HCT116 (cell line): ENCODE results near the gene RAET1E. TPM values are rescaled to one million over a fixed set of nuclear protein-coding genes. Genes with fewer than 3 reads are reported as not detected.

Source experiments
- ATAC-seq: fragments of 200-7000 bp; cut with Tn5 transposase; 2 replicates; pipeline ENCODE4 v1.9.1; 2020; ENCODE audit warnings: mild to moderate bottlenecking, moderate library complexity
- BruUV-seq: library from RNA; stranded (reverse); fragments of 400-500 nt; replicated peaks from 2 replicates; lab custom pipeline; 2021; lab: Mats Ljungman, UMichigan
- CTCF ChIA-PET: fragments of 300-600 bp; sonication (Branson Sonifier 250); formaldehyde crosslinking; loops from one replicate; lab custom pipeline; 2021; ENCODE audit warnings: antibody characterized with exemption; lab: Charles Lee
- POLR2A ChIA-PET: fragments of 300-600, 350-600 bp; sonication (Branson Sonifier 250); formaldehyde crosslinking; loops from one replicate; lab custom pipeline; 2021; ENCODE audit warnings: antibody characterized with exemption; lab: Charles Lee
- RAD21 ChIA-PET, 2 experiments: fragments of 300-600 bp; sonication (Branson Sonifier 250); formaldehyde crosslinking; loops; one replicate each; lab custom pipeline; 2023; ENCODE audit warnings: low total read pairs in 2 of 2; ENCODE audit not compliant: uncharacterized antibody in 2 of 2, unreplicated experiment in 2 of 2, low non-redundant PET in 1 of 2; lab: Charles Lee
- DNase-seq: peaks from one replicate; pipeline ENCODE4 v3.0.0-alpha.2; 2010; ENCODE audit warnings: low read depth, low spot score
- H2AFZ ChIP-seq: fragments of 200-600 bp; shearing (Covaris generic), sonication (generic); 2 replicates; pipeline ENCODE4 v1.6.1; 2017; ENCODE audit warnings: low read depth, mixed run types, mixed read lengths, antibody characterized with exemption, low read length; ENCODE audit not compliant: poor library complexity, severe bottlenecking
- H3K27ac ChIP-seq: 2 replicates; pipeline ENCODE4 v1.5.1; 2012; ENCODE audit warnings: low read depth, low read length
- H3K27me3 ChIP-seq: fragments of 200-600 bp; sonication (generic); 2 replicates; pipeline ENCODE4 v1.6.1; 2016; ENCODE audit warnings: mixed run types, low read length, mixed read lengths; ENCODE audit not compliant: insufficient read depth
- H3K36me3 ChIP-seq, 2 experiments: fragments of 200-500 bp in 1 of 2; fragments of 200-600 bp in 1 of 2; sonication (Bioruptor generic) in 1 of 2; sonication (generic) in 1 of 2; 2 replicates each; pipeline versions ENCODE4 v1.5.1 to v1.6.1; 2014 to 2016; ENCODE audit warnings: low read length in 2 of 2, inconsistent platforms in 1 of 2, mixed read lengths in 1 of 2, mixed run types in 1 of 2; ENCODE audit not compliant: insufficient read depth in 2 of 2, control insufficient read depth in 1 of 2
- H3K4me1 ChIP-seq, 2 experiments: fragments of 200-600 bp in 1 of 2; sonication (generic) in 1 of 2; 2 replicates each; pipeline versions ENCODE4 v1.5.1 to v1.6.1; 2012 to 2017; ENCODE audit warnings: low read length in 2 of 2, inconsistent platforms in 1 of 2, mild to moderate bottlenecking in 1 of 2, mixed read lengths in 1 of 2, mixed run types in 1 of 2, moderate library complexity in 1 of 2; ENCODE audit not compliant: insufficient read depth in 2 of 2, control insufficient read depth in 1 of 2
- H3K4me2 ChIP-seq: fragments of 200-600 bp; sonication (generic); 2 replicates; pipeline ENCODE4 v1.6.1; 2017; ENCODE audit warnings: mixed run types, low read length, mixed read lengths
- H3K4me3 ChIP-seq, 2 experiments: fragments of 200-600 bp in 1 of 2; sonication (generic) in 1 of 2; replicated peaks in 1 of 2; 2 replicates each; pipeline ENCODE4 v1.5.1; 2011 to 2016; ENCODE audit warnings: low read length in 2 of 2, control low read depth in 1 of 2, low read depth in 1 of 2, mild to moderate bottlenecking in 1 of 2, mixed read lengths in 1 of 2, mixed run types in 1 of 2
- H3K79me2 ChIP-seq: fragments of 200-600 bp; sonication (generic); 2 replicates; pipeline ENCODE4 v1.6.1; 2017; ENCODE audit warnings: mild to moderate bottlenecking, mixed run types, low read length, moderate library complexity, mixed read lengths; ENCODE audit not compliant: insufficient read depth
- H3K9ac ChIP-seq: fragments of 200-600 bp; sonication (generic); 2 replicates; pipeline ENCODE4 v1.6.1; 2016; ENCODE audit warnings: low read length, mixed read lengths
- H3K9me2 ChIP-seq: fragments of 200-600 bp; sonication (generic), shearing (Covaris generic); 2 replicates; pipeline ENCODE4 v1.6.1; 2017; ENCODE audit warnings: mixed run types, mild to moderate bottlenecking, moderate library complexity; ENCODE audit not compliant: insufficient read depth
- H3K9me3 ChIP-seq, 2 experiments: fragments of 200-500 bp in 1 of 2; fragments of 200-600 bp in 1 of 2; sonication (Bioruptor generic) in 1 of 2; sonication (generic) in 1 of 2; 2 replicates each; pipeline ENCODE4 v1.6.1; 2014 to 2017; ENCODE audit warnings: low read length in 2 of 2, mixed read lengths in 2 of 2, inconsistent platforms in 1 of 2, low read depth in 1 of 2, mild to moderate bottlenecking in 1 of 2, mixed run types in 1 of 2, moderate library complexity in 1 of 2; ENCODE audit not compliant: control insufficient read depth in 1 of 2, insufficient read depth in 1 of 2
- H4K20me1 ChIP-seq: fragments of 200-600 bp; sonication (generic), shearing (Covaris generic); 2 replicates; pipeline ENCODE4 v1.6.1; 2017; ENCODE audit warnings: mixed run types, mild to moderate bottlenecking, moderate library complexity; ENCODE audit not compliant: insufficient read depth
- EGR1 ChIP-seq: IDR thresholded peaks from 2 replicates; pipeline ENCODE4 v1.6.1; 2012; ENCODE audit warnings: low read depth
- ELF1 ChIP-seq: IDR thresholded peaks from 2 replicates; pipeline ENCODE4 v1.6.1; 2012; ENCODE audit warnings: low read depth, borderline replicate concordance
- EZH2 ChIP-seq: fragments of 200-600 bp; sonication (generic); IDR thresholded peaks from 2 replicates; pipeline ENCODE4 v1.6.1; 2017; ENCODE audit warnings: antibody characterized with exemption, mixed run types
- EZH2phosphoT487 ChIP-seq: fragments of 200-600 bp; IDR thresholded peaks from 2 replicates; pipeline ENCODE4 v1.6.1; 2018; ENCODE audit warnings: antibody characterized with exemption, borderline replicate concordance
- FOSL1 ChIP-seq: IDR thresholded peaks from 2 replicates; pipeline ENCODE4 v1.6.1; 2012; ENCODE audit warnings: low read depth
- RAD21 ChIP-seq: IDR thresholded peaks from 2 replicates; pipeline ENCODE4 v1.6.1; 2012; ENCODE audit warnings: low read depth, mild to moderate bottlenecking
- REST ChIP-seq: IDR thresholded peaks from 2 replicates; pipeline ENCODE4 v1.6.1; 2012; ENCODE audit warnings: low read depth
- SP1 ChIP-seq: IDR thresholded peaks from 2 replicates; pipeline ENCODE4 v1.6.1; 2012; ENCODE audit warnings: low read depth
- SRF ChIP-seq: IDR thresholded peaks from 2 replicates; pipeline ENCODE4 v1.6.1; 2012; ENCODE audit warnings: low read depth
- YY1 ChIP-seq: IDR thresholded peaks from 2 replicates; pipeline ENCODE4 v1.6.1; 2011; ENCODE audit warnings: low read length, low read depth, moderate library complexity, mild to moderate bottlenecking; ENCODE audit not compliant: insufficient replicate concordance; ENCODE audit errors: extremely low read depth
- ZNF274 ChIP-seq: fragments of 200-500 bp; sonication (Bioruptor generic); IDR thresholded peaks from 2 replicates; pipeline ENCODE4 v1.6.1; 2014; ENCODE audit warnings: mild to moderate bottlenecking, low read depth, low read length, inconsistent platforms
- intact Hi-C: fragments of 100-400 bp; cut with micrococcal nuclease; formaldehyde crosslinking; loops from 2 replicates; pipeline ENCODE4 v1.10.0; 2022
- total RNA-seq: library from RNA; stranded (reverse); gene quantifications from one replicate; pipeline ENCODE4 v1.2.1, GENCODE V29; 2021; ENCODE audit not compliant: unreplicated experiment
- TF ChIP-seq, protein P1 (sequence below), 3 experiments: fragments of 200-600 bp in 1 of 3; sonication (generic) in 1 of 3; IDR thresholded peaks in 2 of 3; conservative IDR thresholded peaks in 1 of 3; 2 replicates each; pipeline ENCODE4 v1.5.1; 2012 to 2017; ENCODE audit warnings: low read depth in 2 of 3, low read length in 2 of 3, antibody characterized with exemption in 1 of 3, borderline replicate concordance in 1 of 3, control low read depth in 1 of 3, mild to moderate bottlenecking in 1 of 3, mixed read lengths in 1 of 3, mixed run types in 1 of 3, moderate library complexity in 1 of 3; ENCODE audit not compliant: insufficient read depth in 1 of 3
- TF ChIP-seq, protein P2 (sequence below): IDR thresholded peaks from 2 replicates; pipeline ENCODE4 v1.6.1; 2011; ENCODE audit warnings: mild to moderate bottlenecking, low read length, moderate library complexity; ENCODE audit not compliant: insufficient replicate concordance; ENCODE audit errors: extremely low read depth

Gene RAET1E
- total RNA-seq, 1 experiment from 2014 or later, result 3.9 TPM

GRCh38 chr6:149904661-149905370, 6.9 kb upstream of the RAET1E start:
- Histone ChIP-seq H3K9me2 (no peaks in the 10 kb centered on the region), H4K20me1 (no peaks in the 10 kb centered on the region), H3K79me2 (no peaks in the 10 kb centered on the region), H3K36me3 (no peaks in the 10 kb centered on the region), H3K4me2 (no peak overlapping the region), H3K27me3 (no peaks in the 10 kb centered on the region), H3K9ac (no peak overlapping the region), H3K27ac (no peak overlapping the region), H2AFZ (no peak overlapping the region), H3K4me3 (no peak overlapping the region), H3K9me3 (peaks cover 5 to 6% of the 10 kb centered on the region in 2 experiments; a peak in 2 of 4 replicates), H3K4me1 (no peaks in the 10 kb centered on the region)
- BruUV-seq, result no TSS peak
- TF ChIP-seq ZNF274, result no peak
- no peak for TF ChIP-seq RAD21
- TF ChIP-seq FOSL1, result no peak
- no peak for TF ChIP-seq EZH2
- no peak for TF ChIP-seq EGR1
- TF ChIP-seq, protein P1, sequence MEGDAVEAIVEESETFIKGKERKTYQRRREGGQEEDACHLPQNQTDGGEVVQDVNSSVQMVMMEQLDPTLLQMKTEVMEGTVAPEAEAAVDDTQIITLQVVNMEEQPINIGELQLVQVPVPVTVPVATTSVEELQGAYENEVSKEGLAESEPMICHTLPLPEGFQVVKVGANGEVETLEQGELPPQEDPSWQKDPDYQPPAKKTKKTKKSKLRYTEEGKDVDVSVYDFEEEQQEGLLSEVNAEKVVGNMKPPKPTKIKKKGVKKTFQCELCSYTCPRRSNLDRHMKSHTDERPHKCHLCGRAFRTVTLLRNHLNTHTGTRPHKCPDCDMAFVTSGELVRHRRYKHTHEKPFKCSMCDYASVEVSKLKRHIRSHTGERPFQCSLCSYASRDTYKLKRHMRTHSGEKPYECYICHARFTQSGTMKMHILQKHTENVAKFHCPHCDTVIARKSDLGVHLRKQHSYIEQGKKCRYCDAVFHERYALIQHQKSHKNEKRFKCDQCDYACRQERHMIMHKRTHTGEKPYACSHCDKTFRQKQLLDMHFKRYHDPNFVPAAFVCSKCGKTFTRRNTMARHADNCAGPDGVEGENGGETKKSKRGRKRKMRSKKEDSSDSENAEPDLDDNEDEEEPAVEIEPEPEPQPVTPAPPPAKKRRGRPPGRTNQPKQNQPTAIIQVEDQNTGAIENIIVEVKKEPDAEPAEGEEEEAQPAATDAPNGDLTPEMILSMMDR (IDR thresholded peaks at IDR 0.05 in 2 of 3, conservative IDR thresholded peaks at IDR 0.05 in 1 of 3; ENCODE audit: borderline replicate concordance in 1 of 3, insufficient read depth in 1 of 3, low read depth in 2 of 3, low read length in 2 of 3), result no peak
- TF ChIP-seq REST, result no peak
- TF ChIP-seq, protein P2, sequence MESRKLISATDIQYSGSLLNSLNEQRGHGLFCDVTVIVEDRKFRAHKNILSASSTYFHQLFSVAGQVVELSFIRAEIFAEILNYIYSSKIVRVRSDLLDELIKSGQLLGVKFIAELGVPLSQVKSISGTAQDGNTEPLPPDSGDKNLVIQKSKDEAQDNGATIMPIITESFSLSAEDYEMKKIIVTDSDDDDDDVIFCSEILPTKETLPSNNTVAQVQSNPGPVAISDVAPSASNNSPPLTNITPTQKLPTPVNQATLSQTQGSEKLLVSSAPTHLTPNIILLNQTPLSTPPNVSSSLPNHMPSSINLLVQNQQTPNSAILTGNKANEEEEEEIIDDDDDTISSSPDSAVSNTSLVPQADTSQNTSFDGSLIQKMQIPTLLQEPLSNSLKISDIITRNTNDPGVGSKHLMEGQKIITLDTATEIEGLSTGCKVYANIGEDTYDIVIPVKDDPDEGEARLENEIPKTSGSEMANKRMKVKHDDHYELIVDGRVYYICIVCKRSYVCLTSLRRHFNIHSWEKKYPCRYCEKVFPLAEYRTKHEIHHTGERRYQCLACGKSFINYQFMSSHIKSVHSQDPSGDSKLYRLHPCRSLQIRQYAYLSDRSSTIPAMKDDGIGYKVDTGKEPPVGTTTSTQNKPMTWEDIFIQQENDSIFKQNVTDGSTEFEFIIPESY, result no peak
- TF ChIP-seq SRF, result no peak
- no peak for TF ChIP-seq ELF1
- no peak for TF ChIP-seq YY1
- no peak for TF ChIP-seq EZH2phosphoT487
- TF ChIP-seq SP1, result no peak
- ChIA-PET POLR2A (no interaction called here), CTCF (interaction anchor here (0.8 to 1.5 kb wide), 6 partner anchors 9 to 70 kb away, joined by 3 to 6 read pairs (median 3); no protein-coding TSS in a partner anchor), RAD21 (interaction anchor here in 1 of 2 experiments (0.5 kb wide), 1 partner anchor 168 kb away, joined by 3 read pairs; no protein-coding TSS in a partner anchor)
- DNase-seq (no peak), ATAC-seq (no peak)
- intact Hi-C loops, result no loop called here
